HEK293T (cell line): ENCODE results near the gene CDC25B.

Experiments used
- ARNT ChIP-seq: fragments of 450-650 bp; IDR thresholded peaks from 2 replicates; pipeline ENCODE4 v1.6.1; 2017; ENCODE audit warnings: mild to moderate bottlenecking
- BHLHE40 ChIP-seq: fragments of 450-650 bp; IDR thresholded peaks from 2 replicates; pipeline ENCODE4 v1.6.1; 2016; ENCODE audit warnings: mild to moderate bottlenecking, moderate library complexity, borderline replicate concordance
- CTBP1 ChIP-seq: fragments of 450-650 bp; IDR thresholded peaks from 2 replicates; pipeline ENCODE4 v1.6.1; 2016; ENCODE audit warnings: borderline replicate concordance
- FOXA1 ChIP-seq: fragments of 450-650 bp; IDR thresholded peaks from 2 replicates; pipeline ENCODE4 v1.6.1; 2016; ENCODE audit warnings: mild to moderate bottlenecking
- FOXK2 ChIP-seq: fragments of 450-650 bp; IDR thresholded peaks from 2 replicates; pipeline ENCODE4 v1.6.1; 2016; ENCODE audit warnings: mild to moderate bottlenecking
- HDGF ChIP-seq: fragments of 450-650 bp; IDR thresholded peaks from 2 replicates; pipeline ENCODE4 v1.6.1; 2017; ENCODE audit warnings: antibody characterized with exemption, borderline replicate concordance
- LEF1 ChIP-seq: fragments of 450-650 bp; IDR thresholded peaks from 2 replicates; pipeline ENCODE4 v1.6.1; 2017; ENCODE audit warnings: mild to moderate bottlenecking, borderline replicate concordance
- NFRKB ChIP-seq: fragments of 450-650 bp; IDR thresholded peaks from 2 replicates; pipeline ENCODE4 v1.6.1; 2016; ENCODE audit warnings: mild to moderate bottlenecking, moderate library complexity
- SP1 ChIP-seq: fragments of 450-650 bp; IDR thresholded peaks from 2 replicates; pipeline ENCODE4 v1.6.1; 2017
- SUZ12 ChIP-seq: fragments of 450-650 bp; IDR thresholded peaks from 2 replicates; pipeline ENCODE4 v1.6.1; 2016; ENCODE audit warnings: mild to moderate bottlenecking
- TARDBP ChIP-seq: fragments of 450-650 bp; IDR thresholded peaks from 2 replicates; pipeline ENCODE4 v1.6.1; 2016
- ZNF384 ChIP-seq: fragments of 450-650 bp; IDR thresholded peaks from 2 replicates; pipeline ENCODE4 v1.6.1; 2016
- TF ChIP-seq, protein P1 (sequence below): fragments of 450-650 bp; IDR thresholded peaks from 2 replicates; pipeline ENCODE4 v1.6.1; 2016

DNA sequence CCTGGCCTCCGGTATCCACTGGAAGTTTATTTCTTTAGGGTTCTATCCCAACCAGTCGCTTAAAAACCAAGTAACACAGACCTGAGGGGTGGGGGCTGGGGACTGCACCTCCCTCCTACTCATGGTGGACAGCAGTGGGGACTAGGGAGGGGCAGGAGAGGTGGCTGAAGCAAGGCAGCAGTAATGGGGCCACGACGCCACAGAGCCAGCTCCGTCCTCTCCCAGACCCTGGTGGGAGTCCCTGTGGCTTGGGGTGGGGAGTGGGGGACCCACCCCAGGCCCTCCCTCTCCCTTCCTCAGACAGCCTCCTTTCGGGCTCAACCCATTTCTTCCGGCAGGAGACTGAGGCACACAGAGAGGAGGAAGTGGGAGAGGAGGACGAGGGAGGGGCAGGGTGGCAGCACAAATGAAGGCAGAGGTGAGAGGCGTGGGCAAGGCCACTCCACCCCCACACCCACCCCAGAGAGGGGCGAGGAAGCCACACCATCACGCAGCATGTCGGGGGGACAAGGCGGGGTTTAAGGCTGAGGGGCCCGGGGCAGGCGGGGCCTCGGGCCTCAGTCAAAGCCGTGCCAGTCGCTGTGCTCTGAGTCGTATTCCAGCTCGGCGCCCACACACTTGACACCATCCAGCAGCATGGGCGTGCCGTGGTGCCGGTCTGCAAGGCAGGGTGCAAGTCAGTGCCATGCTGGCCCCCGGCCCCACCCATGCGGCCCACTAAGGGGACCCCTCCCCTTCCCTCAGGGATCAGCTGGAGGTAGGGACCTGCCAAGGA, 42.4 kb upstream of the CDC25B start:
- TF ChIP-seq LEF1 (no peak), FOXA1 (no peak), ARNT (no peak), SP1 (no peak), SUZ12 (no peak), BHLHE40 (no peak), CTBP1 (no peak), HDGF (no peak), ZNF384 (no peak), TARDBP (no peak), FOXK2 (no peak), NFRKB (no peak)
- TF ChIP-seq, protein P1, sequence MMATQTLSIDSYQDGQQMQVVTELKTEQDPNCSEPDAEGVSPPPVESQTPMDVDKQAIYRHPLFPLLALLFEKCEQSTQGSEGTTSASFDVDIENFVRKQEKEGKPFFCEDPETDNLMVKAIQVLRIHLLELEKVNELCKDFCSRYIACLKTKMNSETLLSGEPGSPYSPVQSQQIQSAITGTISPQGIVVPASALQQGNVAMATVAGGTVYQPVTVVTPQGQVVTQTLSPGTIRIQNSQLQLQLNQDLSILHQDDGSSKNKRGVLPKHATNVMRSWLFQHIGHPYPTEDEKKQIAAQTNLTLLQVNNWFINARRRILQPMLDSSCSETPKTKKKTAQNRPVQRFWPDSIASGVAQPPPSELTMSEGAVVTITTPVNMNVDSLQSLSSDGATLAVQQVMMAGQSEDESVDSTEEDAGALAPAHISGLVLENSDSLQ: no peak
